ENCODE results near the gene ILDR1.

- TF ChIP-seq CTCF (IDR thresholded peaks at IDR 0.05; ENCODE audit: insufficient read depth, low read length, poor library complexity, severe bottlenecking) (no peak), EZH2phosphoT487 (conservative IDR thresholded peaks at IDR 0.05; ENCODE audit: low read length) (no peak)
These were observed 2.8 kb upstream of the ILDR1 start for GRCh38 chr3:122024800-122025199.
